CD14-positive monocyte (primary cell): ENCODE data around the gene ACVR1B. TPM values are rescaled to one million over a fixed set of nuclear protein-coding genes. Genes with fewer than 3 reads are reported as not detected.

Experiments used
- DNase-seq, 3 donors: peaks; one replicate each; pipeline ENCODE4 v3.0.0-alpha.2; 2011 to 2022
- H2AFZ ChIP-seq: 2 replicates; pipeline ENCODE4 v1.6.0; 2012; ENCODE audit warnings: mild to moderate bottlenecking, low read depth, low read length, inconsistent platforms; ENCODE audit not compliant: insufficient read depth, poor library complexity, severe bottlenecking
- H3K27ac ChIP-seq, 2 donors: 1 replicate in 1 of 2; 2 replicates in 1 of 2; pipeline ENCODE4 v1.5.1; 2012 to 2013; ENCODE audit warnings: low read length in 2 of 2, control low read depth in 1 of 2, inconsistent platforms in 1 of 2, low read depth in 1 of 2, mild to moderate bottlenecking in 1 of 2
- H3K27me3 ChIP-seq, 2 donors: one replicate each; pipeline versions ENCODE4 v1.6.0 to v1.6.1; 2011 to 2013; ENCODE audit warnings: low read length in 2 of 2; ENCODE audit not compliant: control insufficient read depth in 2 of 2, insufficient read depth in 2 of 2
- H3K36me3 ChIP-seq, 2 donors: replicated peaks in 1 of 2; 1 replicate in 1 of 2; 2 replicates in 1 of 2; pipeline versions ENCODE4 v1.5.1 to v1.6.1; 2012 to 2013; ENCODE audit warnings: low read length in 2 of 2, control low read depth in 1 of 2, inconsistent platforms in 1 of 2, mild to moderate bottlenecking in 1 of 2; ENCODE audit not compliant: insufficient read depth in 2 of 2, control insufficient read depth in 1 of 2
- H3K4me1 ChIP-seq, 2 donors: 1 replicate in 1 of 2; 2 replicates in 1 of 2; pipeline versions ENCODE4 v1.5.1 to v1.6.1; 2012 to 2013; ENCODE audit warnings: low read length in 2 of 2, control low read depth in 1 of 2, inconsistent platforms in 1 of 2, mild to moderate bottlenecking in 1 of 2, moderate library complexity in 1 of 2; ENCODE audit not compliant: insufficient read depth in 2 of 2, control insufficient read depth in 1 of 2
- H3K4me2 ChIP-seq: replicated peaks from 2 replicates; pipeline ENCODE3; 2012; ENCODE audit warnings: low read length, moderate library complexity, mild to moderate bottlenecking; ENCODE audit not compliant: poor library complexity, severe bottlenecking; ENCODE audit errors: extremely low read depth
- H3K4me3 ChIP-seq, 3 experiments: fragments of 200-600 bp in 1 of 3; sonication (generic) in 1 of 3; replicated peaks in 1 of 3; 1 replicate in 2 of 3; 2 replicates in 1 of 3; pipeline ENCODE4 v1.5.1; 2011 to 2013; ENCODE audit warnings: low read length in 3 of 3, mild to moderate bottlenecking in 3 of 3, control low read depth in 2 of 3, low read depth in 2 of 3, inconsistent platforms in 1 of 3, moderate library complexity in 1 of 3
- H3K79me2 ChIP-seq: 2 replicates; pipeline ENCODE4 v1.6.0; 2012; ENCODE audit warnings: mild to moderate bottlenecking, control low read depth, inconsistent platforms, low read length, moderate library complexity; ENCODE audit not compliant: insufficient read depth
- H3K9ac ChIP-seq: 2 replicates; pipeline ENCODE4 v1.6.0; 2017; ENCODE audit warnings: low read length, mild to moderate bottlenecking; ENCODE audit not compliant: insufficient read depth, poor library complexity, severe bottlenecking
- H3K9me3 ChIP-seq, 2 donors: replicated peaks in 1 of 2; 1 replicate in 1 of 2; 2 replicates in 1 of 2; pipeline versions ENCODE4 v1.5.1 to v1.6.1; 2012 to 2013; ENCODE audit warnings: low read length in 2 of 2, control low read depth in 1 of 2; ENCODE audit not compliant: control insufficient read depth in 1 of 2, insufficient read depth in 1 of 2
- H4K20me1 ChIP-seq: 2 replicates; pipeline ENCODE4 v1.6.0; 2012; ENCODE audit warnings: mild to moderate bottlenecking, low read length, control low read depth, moderate library complexity; ENCODE audit not compliant: insufficient read depth
- H3K27ac Mint-ChIP-seq, 7 donors: one replicate each; pipeline ENCODE4 v1.8.0; 2020; ENCODE audit warnings: mild to moderate bottlenecking in 7 of 7, mixed read lengths in 7 of 7, moderate library complexity in 6 of 7, inconsistent platforms in 2 of 7
- H3K27me3 Mint-ChIP-seq, 3 donors: one replicate each; pipeline ENCODE4 v1.8.0; 2021 to 2022; ENCODE audit warnings: low read depth in 3 of 3, mild to moderate bottlenecking in 3 of 3, mixed read lengths in 3 of 3, moderate library complexity in 3 of 3, inconsistent platforms in 1 of 3
- H3K36me3 Mint-ChIP-seq, 2 donors: one replicate each; pipeline ENCODE4 v1.8.0; 2020; ENCODE audit warnings: mixed read lengths in 2 of 2, inconsistent platforms in 1 of 2, mild to moderate bottlenecking in 1 of 2
- H3K4me1 Mint-ChIP-seq: one replicate; pipeline ENCODE4 v1.8.0; 2020; ENCODE audit warnings: mild to moderate bottlenecking, mixed read lengths
- H3K4me3 Mint-ChIP-seq, 2 donors: one replicate each; pipeline ENCODE4 v1.8.0; 2020; ENCODE audit warnings: mild to moderate bottlenecking in 2 of 2, mixed read lengths in 2 of 2, moderate library complexity in 1 of 2
- H3K9me3 Mint-ChIP-seq, 7 donors: one replicate each; pipeline ENCODE4 v1.8.0; 2020 to 2022; ENCODE audit warnings: mixed read lengths in 7 of 7, mild to moderate bottlenecking in 6 of 7, moderate library complexity in 6 of 7, inconsistent platforms in 2 of 7
- CTCF ChIP-seq: fragments of 200-600 bp; IDR thresholded peaks from one replicate; pipeline ENCODE4 v1.8.0; 2022; ENCODE audit warnings: antibody characterized with exemption, mild to moderate bottlenecking
- WGBS: methylation state at CpG from one replicate; pipeline ENCODE4 v1.1.5; 2013; ENCODE audit warnings: missing lambda C conversion rate; ENCODE audit not compliant: insufficient coverage; 5-methylcytosine and 5-hydroxymethylcytosine counted together
- intact Hi-C, 2 donors: fragments of 100-400 bp; cut with micrococcal nuclease; formaldehyde crosslinking; loops; one replicate each; pipeline versions ENCODE4 v1.15.0 to v1.15.1; 2023
- polyA plus RNA-seq, 3 donors: library from polyadenylated mRNA; depleted of rRNA in 1 of 3; unstranded in 2 of 3; stranded (reverse) in 1 of 3; fragments of 300-500 nt in 2 of 3; fragments of >200 nt in 1 of 3; fragmentation: Illumina TruSeq in 2 of 3; gene quantifications; 1 replicate in 2 of 3; 2 replicates in 1 of 3; pipeline ENCODE4 v1.2.3, GENCODE V29; 2012 to 2021

Gene ACVR1B
- polyA plus RNA-seq, 3 donors = 1.8 to 18.5 (median 3.9) TPM

- peaks cover 10 to 21% of the 10 kb centered on the region in 2 donors for H3K27me3 ChIP-seq
- H3K9ac ChIP-seq = no peak overlapping the region
- Mint-ChIP-seq H3K27ac (peak overlapping the region in 6 of 7 donors; percentile 53 to 79 (median 70)), H3K27me3 (peaks cover 13 to 26% (median 24%) of the 10 kb centered on the region in 3 donors), H3K4me3 (peak overlapping the region in 1 of 2 donors; percentile 90), H3K36me3 (peaks cover 21 to 25% of the 10 kb centered on the region in 2 donors), H3K9me3 (peaks cover 0 to 8% (median 0%) of the 10 kb centered on the region in 7 donors), H3K4me1 (peaks cover 45% of the 10 kb centered on the region)
- TF ChIP-seq CTCF = no peak
- WGBS = 60% methylated on average over 3 of the region's 6 CpGs
- H3K4me1 ChIP-seq = peaks cover 44 to 55% of the 10 kb centered on the region in 2 donors
- H3K4me2 ChIP-seq = peak overlapping the region; percentile 69
- H3K79me2 ChIP-seq = peaks cover 5% of the 10 kb centered on the region
- peak; percentile 18 to 48 (median 37) for DNase-seq
- no peaks in the 10 kb centered on the region for H3K9me3 ChIP-seq
- no peak overlapping the region for H2AFZ ChIP-seq
- H3K4me3 ChIP-seq = peak overlapping the region in 1 of 3 experiments; percentile 61
- H3K36me3 ChIP-seq = peaks cover 0 to 9% of the 10 kb centered on the region in 2 donors
- peak overlapping the region in 1 of 2 donors; percentile 47 for H3K27ac ChIP-seq
- intact Hi-C loops = no loop called here
- H4K20me1 ChIP-seq = no peaks in the 10 kb centered on the region
Observed at GRCh38 chr12:51911307-51911706, 40.2 kb upstream of the ACVR1B start.

GRCh38 chr12:51911788-51912711 is 39.4 kb upstream of the ACVR1B start:
- peak overlapping the region; percentile 46 for H2AFZ ChIP-seq
- peak overlapping the region; percentile 31 for H3K9ac ChIP-seq
- Mint-ChIP-seq H3K4me3 (peak overlapping the region; percentile 42 to 90), H3K4me1 (peaks cover 41% of the 10 kb centered on the region), H3K36me3 (peaks cover 23% of the 10 kb centered on the region in 2 donors), H3K27me3 (peaks cover 11 to 21% (median 19%) of the 10 kb centered on the region in 3 donors), H3K27ac (peak overlapping the region; percentile 55 to 85 (median 77)), H3K9me3 (peaks cover 0 to 8% (median 0%) of the 10 kb centered on the region in 7 donors)
- H3K27me3 ChIP-seq = peaks cover 9 to 14% of the 10 kb centered on the region in 2 donors
- peaks cover 38 to 48% of the 10 kb centered on the region in 2 donors for H3K4me1 ChIP-seq
- peak overlapping the region in 1 of 2 donors; percentile 47 for H3K27ac ChIP-seq
- no peak for TF ChIP-seq CTCF
- intact Hi-C loops = no loop called here
- H3K79me2 ChIP-seq = peaks cover 5% of the 10 kb centered on the region
- peak overlapping the region; percentile 69 for H3K4me2 ChIP-seq
- H3K4me3 ChIP-seq = peak overlapping the region in 1 of 3 experiments; percentile 61
- WGBS = 11% methylated on average over 3 of the region's 8 CpGs
- H3K36me3 ChIP-seq = peaks cover 0 to 9% of the 10 kb centered on the region in 2 donors
- H3K9me3 ChIP-seq = no peaks in the 10 kb centered on the region
- DNase-seq = peak; percentile 46 to 80 (median 49)
- no peaks in the 10 kb centered on the region for H4K20me1 ChIP-seq
